Suprapubic skin (tissue), 4 donors: Measurements from ENCODE around the gene FGF18.

ENCODE experiments used
- EP300 ChIP-seq: sonication (generic); formaldehyde crosslinking; IDR thresholded peaks from one replicate; pipeline ENCODE4 v1.6.1; 2017; ENCODE audit warnings: antibody characterized with exemption
- POLR2A ChIP-seq, 2 donors: fragments of 450-650 bp; IDR thresholded peaks; one replicate each; pipeline ENCODE4 v1.6.1; 2017; ENCODE audit warnings: antibody characterized with exemption in 2 of 2, mild to moderate bottlenecking in 2 of 2, moderate library complexity in 2 of 2
- POLR2AphosphoS5 ChIP-seq, 3 donors: sonication (generic); formaldehyde crosslinking; IDR thresholded peaks; one replicate each; pipeline ENCODE4 v1.6.1; 2017; ENCODE audit warnings: antibody characterized with exemption in 3 of 3
- TF ChIP-seq, protein P1 (sequence below), 2 donors: fragments of 200-600 bp in 1 of 2; fragments of 450-650 bp in 1 of 2; sonication (generic) in 1 of 2; IDR thresholded peaks; one replicate each; pipeline ENCODE4 v1.5.1; 2016 to 2019; ENCODE audit warnings: antibody characterized with exemption in 2 of 2, mild to moderate bottlenecking in 1 of 2, moderate library complexity in 1 of 2

DNA sequence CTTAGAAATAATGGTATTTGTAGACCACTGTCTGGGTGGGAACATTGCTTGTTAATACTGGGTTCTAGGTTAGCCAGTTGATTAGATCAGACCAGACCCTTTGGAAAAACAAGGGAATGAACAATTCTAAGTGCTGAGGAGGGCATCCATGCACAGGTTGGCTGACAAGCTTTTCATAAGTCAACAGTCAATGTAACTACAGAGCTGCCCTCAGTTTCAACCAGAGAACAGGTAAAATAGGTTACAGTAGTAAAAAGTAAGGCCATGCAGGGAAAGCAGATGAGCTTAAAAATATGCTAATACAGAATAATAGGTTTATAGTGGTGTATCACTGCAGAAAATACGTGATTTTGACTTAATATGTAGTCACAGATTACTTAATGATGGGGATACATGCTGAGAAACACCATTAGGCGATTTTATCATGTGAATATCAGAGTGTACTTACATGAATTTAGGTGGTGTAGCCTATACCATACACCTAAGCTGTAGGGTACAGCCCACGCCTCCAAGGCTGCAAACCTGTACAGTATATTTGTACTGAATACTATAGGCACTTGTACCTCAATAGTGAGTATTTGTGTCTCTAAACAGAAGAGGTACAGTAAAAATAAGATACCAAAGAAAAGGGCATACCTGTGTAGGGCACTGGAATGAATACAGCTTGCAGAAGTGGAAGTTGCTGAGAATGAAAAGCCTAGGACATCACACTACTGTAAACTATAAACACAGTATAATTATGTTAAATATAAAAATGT, 6.1 kb upstream of the FGF18 start:
- TF ChIP-seq, protein P1, sequence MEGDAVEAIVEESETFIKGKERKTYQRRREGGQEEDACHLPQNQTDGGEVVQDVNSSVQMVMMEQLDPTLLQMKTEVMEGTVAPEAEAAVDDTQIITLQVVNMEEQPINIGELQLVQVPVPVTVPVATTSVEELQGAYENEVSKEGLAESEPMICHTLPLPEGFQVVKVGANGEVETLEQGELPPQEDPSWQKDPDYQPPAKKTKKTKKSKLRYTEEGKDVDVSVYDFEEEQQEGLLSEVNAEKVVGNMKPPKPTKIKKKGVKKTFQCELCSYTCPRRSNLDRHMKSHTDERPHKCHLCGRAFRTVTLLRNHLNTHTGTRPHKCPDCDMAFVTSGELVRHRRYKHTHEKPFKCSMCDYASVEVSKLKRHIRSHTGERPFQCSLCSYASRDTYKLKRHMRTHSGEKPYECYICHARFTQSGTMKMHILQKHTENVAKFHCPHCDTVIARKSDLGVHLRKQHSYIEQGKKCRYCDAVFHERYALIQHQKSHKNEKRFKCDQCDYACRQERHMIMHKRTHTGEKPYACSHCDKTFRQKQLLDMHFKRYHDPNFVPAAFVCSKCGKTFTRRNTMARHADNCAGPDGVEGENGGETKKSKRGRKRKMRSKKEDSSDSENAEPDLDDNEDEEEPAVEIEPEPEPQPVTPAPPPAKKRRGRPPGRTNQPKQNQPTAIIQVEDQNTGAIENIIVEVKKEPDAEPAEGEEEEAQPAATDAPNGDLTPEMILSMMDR (IDR thresholded peaks at IDR 0.05): no peak
- TF ChIP-seq POLR2A (IDR thresholded peaks at IDR 0.05): no peak
- TF ChIP-seq EP300: no peak
- TF ChIP-seq POLR2AphosphoS5 (IDR thresholded peaks at IDR 0.05): no peak
